Type B pancreatic cell (in vitro differentiated cells): ENCODE results near the gene MT1HL1. TPM values are rescaled to one million over a fixed set of nuclear protein-coding genes. Genes with fewer than 3 reads are reported as not detected.

Experiments
- DNase-seq: peaks from one replicate; pipeline ENCODE4 v3.0.0; 2021; ENCODE audit warnings: mixed read lengths; ENCODE audit not compliant: unreplicated experiment; ENCODE audit errors: extremely low spot score
- H3K27ac Mint-ChIP-seq: 2 replicates; pipeline ENCODE4 v1.8.0; 2021; ENCODE audit warnings: mild to moderate bottlenecking, mixed read lengths
- H3K27me3 Mint-ChIP-seq: 2 replicates; pipeline ENCODE4 v1.8.0; 2021; ENCODE audit warnings: mixed read lengths
- H3K36me3 Mint-ChIP-seq: 2 replicates; pipeline ENCODE4 v1.8.0; 2021; ENCODE audit warnings: mixed read lengths
- H3K4me1 Mint-ChIP-seq: one replicate; pipeline ENCODE4 v1.8.0; 2021; ENCODE audit warnings: mixed read lengths; ENCODE audit not compliant: unreplicated experiment
- H3K4me3 Mint-ChIP-seq: 2 replicates; pipeline ENCODE4 v1.8.0; 2021; ENCODE audit warnings: mild to moderate bottlenecking, mixed read lengths
- H3K9me3 Mint-ChIP-seq: 2 replicates; pipeline ENCODE4 v1.8.0; 2021; ENCODE audit warnings: mixed read lengths
- total RNA-seq: library from RNA; stranded (reverse); gene quantifications from 2 replicates; pipeline ENCODE4 v1.2.1, GENCODE V29; 2021; ENCODE audit warnings: low replicate concordance
- TF ChIP-seq, protein P1 (sequence below): fragments of 200-600 bp; sonication (generic); conservative IDR thresholded peaks from 2 replicates; pipeline ENCODE4 v1.5.0; 2021; ENCODE audit warnings: antibody characterized with exemption, mild to moderate bottlenecking

The MT1HL1 gene
- total RNA-seq, 1 donor from 2014 or later: not detected

DNA sequence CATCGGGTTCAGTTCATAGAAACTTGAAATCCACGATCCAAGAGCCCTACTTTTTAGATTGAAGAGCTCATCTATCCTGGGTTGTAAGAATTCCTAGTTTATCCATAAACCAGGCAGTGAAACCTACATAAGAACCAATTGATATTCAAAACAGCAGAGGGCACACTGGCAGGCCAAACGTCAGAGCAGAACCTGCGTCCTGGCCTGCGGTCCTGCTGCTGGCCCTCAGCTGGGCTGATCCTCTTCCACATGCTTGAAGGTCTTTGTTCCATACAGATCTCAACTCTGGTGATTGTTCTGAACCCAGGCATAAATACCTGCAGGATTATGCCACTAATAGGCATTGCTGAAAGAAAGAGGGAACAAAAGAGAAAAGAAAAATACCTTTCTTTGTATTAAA, 47.0 kb downstream of the MT1HL1 start:
- H3K4me1 Mint-ChIP-seq: no peaks in the 10 kb centered on the region
- no peaks in the 10 kb centered on the region for H3K36me3 Mint-ChIP-seq
- peaks cover 9% of the 10 kb centered on the region for H3K9me3 Mint-ChIP-seq
- H3K27ac Mint-ChIP-seq: no peak overlapping the region
- H3K4me3 Mint-ChIP-seq: no peak overlapping the region
- TF ChIP-seq, protein P1, sequence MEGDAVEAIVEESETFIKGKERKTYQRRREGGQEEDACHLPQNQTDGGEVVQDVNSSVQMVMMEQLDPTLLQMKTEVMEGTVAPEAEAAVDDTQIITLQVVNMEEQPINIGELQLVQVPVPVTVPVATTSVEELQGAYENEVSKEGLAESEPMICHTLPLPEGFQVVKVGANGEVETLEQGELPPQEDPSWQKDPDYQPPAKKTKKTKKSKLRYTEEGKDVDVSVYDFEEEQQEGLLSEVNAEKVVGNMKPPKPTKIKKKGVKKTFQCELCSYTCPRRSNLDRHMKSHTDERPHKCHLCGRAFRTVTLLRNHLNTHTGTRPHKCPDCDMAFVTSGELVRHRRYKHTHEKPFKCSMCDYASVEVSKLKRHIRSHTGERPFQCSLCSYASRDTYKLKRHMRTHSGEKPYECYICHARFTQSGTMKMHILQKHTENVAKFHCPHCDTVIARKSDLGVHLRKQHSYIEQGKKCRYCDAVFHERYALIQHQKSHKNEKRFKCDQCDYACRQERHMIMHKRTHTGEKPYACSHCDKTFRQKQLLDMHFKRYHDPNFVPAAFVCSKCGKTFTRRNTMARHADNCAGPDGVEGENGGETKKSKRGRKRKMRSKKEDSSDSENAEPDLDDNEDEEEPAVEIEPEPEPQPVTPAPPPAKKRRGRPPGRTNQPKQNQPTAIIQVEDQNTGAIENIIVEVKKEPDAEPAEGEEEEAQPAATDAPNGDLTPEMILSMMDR: no peak
- no peaks in the 10 kb centered on the region for H3K27me3 Mint-ChIP-seq
- no peak for DNase-seq

Other genes with a start within 250 kb of the MT1HL1 start
- 26.9 and 44.1 TPM in 2 replicates for gene MTR, start 209.1 kb downstream of the MT1HL1 start, total RNA-seq
- gene RYR2, start 37.7 kb upstream of the MT1HL1 start, total RNA-seq: 0.58 and 1.0 TPM in 2 replicates